ENCODE results near the gene TLX2. TPM values are rescaled to one million over a fixed set of nuclear protein-coding genes. Genes with fewer than 3 reads are reported as not detected.

TLX2 gene
- total RNA-seq, 3 donors from 2014 or later (not counting 1 experiment from before 2014, with no cell fraction given), result 0.23 to 0.45 TPM; not detected in 1

DNA sequence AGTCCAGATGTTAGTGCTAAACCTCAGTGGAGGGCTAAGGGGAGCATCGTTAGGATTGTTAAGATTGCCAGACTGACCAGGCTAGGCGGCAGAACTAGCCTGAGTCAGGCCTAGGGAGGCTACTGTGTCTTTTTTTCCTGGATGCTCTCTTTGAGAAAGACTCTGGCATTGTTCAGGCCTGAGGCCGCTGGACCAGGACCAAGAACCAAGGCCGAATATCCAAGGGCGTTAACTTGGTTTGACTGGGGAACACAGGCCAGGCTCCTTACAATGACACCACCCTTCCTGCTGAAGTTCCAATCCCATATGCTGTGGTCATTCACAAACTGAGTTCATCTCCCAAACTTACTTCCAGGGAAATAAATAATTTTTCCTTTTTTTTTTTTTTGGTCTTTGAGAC lies 26.0 kb downstream of the TLX2 start:
- H3K4me1 Mint-ChIP-seq, result no peaks in the 10 kb centered on the region
- TF ChIP-seq, protein P1, sequence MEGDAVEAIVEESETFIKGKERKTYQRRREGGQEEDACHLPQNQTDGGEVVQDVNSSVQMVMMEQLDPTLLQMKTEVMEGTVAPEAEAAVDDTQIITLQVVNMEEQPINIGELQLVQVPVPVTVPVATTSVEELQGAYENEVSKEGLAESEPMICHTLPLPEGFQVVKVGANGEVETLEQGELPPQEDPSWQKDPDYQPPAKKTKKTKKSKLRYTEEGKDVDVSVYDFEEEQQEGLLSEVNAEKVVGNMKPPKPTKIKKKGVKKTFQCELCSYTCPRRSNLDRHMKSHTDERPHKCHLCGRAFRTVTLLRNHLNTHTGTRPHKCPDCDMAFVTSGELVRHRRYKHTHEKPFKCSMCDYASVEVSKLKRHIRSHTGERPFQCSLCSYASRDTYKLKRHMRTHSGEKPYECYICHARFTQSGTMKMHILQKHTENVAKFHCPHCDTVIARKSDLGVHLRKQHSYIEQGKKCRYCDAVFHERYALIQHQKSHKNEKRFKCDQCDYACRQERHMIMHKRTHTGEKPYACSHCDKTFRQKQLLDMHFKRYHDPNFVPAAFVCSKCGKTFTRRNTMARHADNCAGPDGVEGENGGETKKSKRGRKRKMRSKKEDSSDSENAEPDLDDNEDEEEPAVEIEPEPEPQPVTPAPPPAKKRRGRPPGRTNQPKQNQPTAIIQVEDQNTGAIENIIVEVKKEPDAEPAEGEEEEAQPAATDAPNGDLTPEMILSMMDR (IDR thresholded peaks at IDR 0.05), result no peak
- no peak overlapping the region for H3K4me3 ChIP-seq (ENCODE audit: low read length)
- no peaks in the 10 kb centered on the region for H3K27me3 ChIP-seq (ENCODE audit: control insufficient read depth, insufficient read depth, low read length)
- H3K36me3 Mint-ChIP-seq, result no peaks in the 10 kb centered on the region
- peaks cover 8% of the 10 kb centered on the region for H3K4me1 ChIP-seq (ENCODE audit: control insufficient read depth, insufficient read depth, low read length)
- H3K4me3 Mint-ChIP-seq, result no peak overlapping the region
- no peak overlapping the region for H3K27ac Mint-ChIP-seq
- 91% methylated on average over 5 of the region's 5 CpGs for WGBS (ENCODE audit: insufficient coverage)
- no peaks in the 10 kb centered on the region for H3K36me3 ChIP-seq (ENCODE audit: control insufficient read depth, insufficient read depth, low read length)
- DNase-seq, result no peak
- H3K27me3 Mint-ChIP-seq (ENCODE audit: low read depth in 2 of 2), result peaks cover 26 to 47% of the 10 kb centered on the region in 2 donors
- no peaks in the 10 kb centered on the region for H3K9me3 Mint-ChIP-seq
- H3K9me3 ChIP-seq (ENCODE audit: control insufficient read depth, insufficient read depth, low read length), result no peaks in the 10 kb centered on the region
- intact Hi-C loops (cut with micrococcal nuclease), result no loop called here
- no peak overlapping the region for H3K27ac ChIP-seq (ENCODE audit: low read length)
- ATAC-seq, result no peak

DNA sequence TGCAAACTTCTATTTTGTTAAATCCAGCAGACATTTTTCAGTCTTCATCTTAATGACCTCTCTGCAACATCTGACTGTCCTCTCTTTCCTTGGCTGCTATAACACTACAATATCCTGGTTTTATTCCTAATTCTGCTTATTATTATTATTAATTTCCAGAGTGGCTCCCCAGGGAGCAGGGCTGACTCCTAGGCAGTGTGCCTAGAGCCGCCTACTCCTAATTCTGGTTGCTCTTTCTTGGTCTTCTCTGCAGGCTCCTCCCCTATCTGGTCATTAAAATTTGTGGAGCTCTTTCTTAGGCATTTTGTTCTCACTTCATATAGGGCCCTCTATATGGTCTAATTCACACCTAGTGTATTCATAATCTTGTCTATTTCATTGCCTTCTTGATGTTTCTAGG lies 28.7 kb downstream of the TLX2 start:
- Mint-ChIP-seq H3K4me1 (no peaks in the 10 kb centered on the region), H3K36me3 (no peaks in the 10 kb centered on the region), H3K4me3 (no peak overlapping the region), H3K9me3 (no peaks in the 10 kb centered on the region), H3K27me3 (ENCODE audit: low read depth in 2 of 2) (peaks cover 29 to 47% of the 10 kb centered on the region in 2 donors), H3K27ac (no peak overlapping the region)
- no peaks in the 10 kb centered on the region for H3K36me3 ChIP-seq (ENCODE audit: control insufficient read depth, insufficient read depth, low read length)
- intact Hi-C loops (cut with micrococcal nuclease), result no loop called here
- H3K27ac ChIP-seq (ENCODE audit: low read length), result no peak overlapping the region
- ATAC-seq, result no peak
- peaks cover 8% of the 10 kb centered on the region for H3K4me1 ChIP-seq (ENCODE audit: control insufficient read depth, insufficient read depth, low read length)
- H3K9me3 ChIP-seq (ENCODE audit: control insufficient read depth, insufficient read depth, low read length), result no peaks in the 10 kb centered on the region
- no peak overlapping the region for H3K4me3 ChIP-seq (ENCODE audit: low read length)
- TF ChIP-seq, protein P1 (IDR thresholded peaks at IDR 0.05), result no peak
- WGBS (ENCODE audit: insufficient coverage), result 94% methylated on average over 1 of the region's 1 CpG
- DNase-seq, result no peak
- peaks cover 4% of the 10 kb centered on the region for H3K27me3 ChIP-seq (ENCODE audit: control insufficient read depth, insufficient read depth, low read length)

DNA sequence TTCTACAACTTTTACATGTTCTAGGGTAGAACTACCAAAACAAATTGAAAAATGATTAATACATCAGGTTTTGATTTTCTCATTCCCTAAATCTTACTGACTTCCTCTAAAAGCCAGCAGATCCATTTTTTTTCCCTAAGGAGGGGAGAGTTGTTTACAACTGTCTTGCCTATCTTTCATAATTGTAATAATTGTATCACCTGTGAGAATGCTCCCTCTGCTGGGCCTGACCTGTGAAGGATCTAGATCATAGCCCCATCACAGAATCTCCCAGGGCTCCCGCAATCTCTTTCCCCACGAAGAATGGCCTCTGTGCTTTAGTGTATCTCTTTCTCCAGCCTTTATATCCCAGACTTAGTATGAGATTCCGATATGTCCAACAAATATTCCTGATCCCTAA lies 30.4 kb downstream of the TLX2 start:
- Mint-ChIP-seq H3K4me1 (peaks cover 0 to 4% of the 10 kb centered on the region in 2 donors), H3K9me3 (no peaks in the 10 kb centered on the region), H3K27me3 (ENCODE audit: low read depth in 2 of 2) (peaks cover 30 to 42% of the 10 kb centered on the region in 2 donors), H3K36me3 (no peaks in the 10 kb centered on the region), H3K4me3 (no peak overlapping the region), H3K27ac (no peak overlapping the region)
- peak in 1 of 2 donors; percentile 52 for DNase-seq
- H3K36me3 ChIP-seq (ENCODE audit: control insufficient read depth, insufficient read depth, low read length), result no peaks in the 10 kb centered on the region
- no peak overlapping the region for H3K27ac ChIP-seq (ENCODE audit: low read length)
- no peak overlapping the region for H3K4me3 ChIP-seq (ENCODE audit: low read length)
- peak in 2 of 3 donors; percentile 26 to 47 for ATAC-seq
- intact Hi-C loops (cut with micrococcal nuclease), result no loop called here
- TF ChIP-seq, protein P1 (IDR thresholded peaks at IDR 0.05), result peak; percentile 9
- H3K27me3 ChIP-seq (ENCODE audit: control insufficient read depth, insufficient read depth, low read length), result peaks cover 16% of the 10 kb centered on the region
- H3K9me3 ChIP-seq (ENCODE audit: control insufficient read depth, insufficient read depth, low read length), result no peaks in the 10 kb centered on the region
- 87% methylated on average over 3 of the region's 3 CpGs for WGBS (ENCODE audit: insufficient coverage)
- peaks cover 13% of the 10 kb centered on the region for H3K4me1 ChIP-seq (ENCODE audit: control insufficient read depth, insufficient read depth, low read length)

DNA sequence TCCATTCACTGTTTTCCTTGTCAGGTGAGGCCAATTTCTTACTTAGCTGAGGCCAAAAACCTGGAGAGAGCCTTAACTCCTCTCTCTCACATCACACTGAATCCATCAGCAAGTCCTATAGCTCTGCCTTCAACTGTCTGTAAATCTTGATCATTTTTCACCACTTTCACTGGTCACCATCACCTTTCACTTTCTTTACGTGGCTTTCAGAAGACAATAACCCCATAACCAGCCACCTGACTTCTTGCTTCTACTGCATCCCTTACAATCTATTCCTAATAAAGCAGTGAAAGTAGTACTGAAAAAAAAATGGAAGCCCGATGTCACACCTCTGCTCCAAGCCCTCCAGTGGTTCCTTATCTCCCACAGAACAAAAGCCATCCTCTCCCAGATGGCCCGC lies 31.8 kb downstream of the TLX2 start:
- ATAC-seq (no peak), DNase-seq (no peak)
- Histone ChIP-seq H3K27ac (ENCODE audit: low read length) (no peak overlapping the region), H3K9me3 (ENCODE audit: control insufficient read depth, insufficient read depth, low read length) (no peaks in the 10 kb centered on the region), H3K36me3 (ENCODE audit: control insufficient read depth, insufficient read depth, low read length) (no peaks in the 10 kb centered on the region), H3K4me3 (ENCODE audit: low read length) (no peak overlapping the region), H3K27me3 (ENCODE audit: control insufficient read depth, insufficient read depth, low read length) (peaks cover 23% of the 10 kb centered on the region), H3K4me1 (ENCODE audit: control insufficient read depth, insufficient read depth, low read length) (peaks cover 13% of the 10 kb centered on the region)
- 78% methylated on average over 3 of the region's 3 CpGs for WGBS (ENCODE audit: insufficient coverage)
- H3K36me3 Mint-ChIP-seq, result no peaks in the 10 kb centered on the region
- intact Hi-C loops (cut with micrococcal nuclease), result no loop called here
- H3K4me3 Mint-ChIP-seq, result no peak overlapping the region
- TF ChIP-seq, protein P1 (IDR thresholded peaks at IDR 0.05), result no peak
- peaks cover 0 to 4% of the 10 kb centered on the region in 2 donors for H3K4me1 Mint-ChIP-seq
- H3K27ac Mint-ChIP-seq, result no peak overlapping the region
- H3K27me3 Mint-ChIP-seq (ENCODE audit: low read depth in 2 of 2), result peaks cover 42 to 56% of the 10 kb centered on the region in 2 donors
- H3K9me3 Mint-ChIP-seq, result no peaks in the 10 kb centered on the region
